Measurements from ENCODE around the gene PLIN4. TPM values are rescaled to one million over a fixed set of nuclear protein-coding genes. Genes with fewer than 3 reads are reported as not detected.

PLIN4 gene
- polyA plus RNA-seq, 1 donor (not counting 4 experiments of a cell fraction or from before 2014, with no cell fraction given) = not detected

- no peaks in the 10 kb centered on the region for H4K20me1 ChIP-seq (ENCODE audit: control insufficient read depth, extremely low read depth, insufficient read depth, low read length)
- H3K9ac ChIP-seq (ENCODE audit: control insufficient read depth, extremely low read depth, insufficient read depth, low read length) = no peak overlapping the region
- TF ChIP-seq EZH2 (IDR thresholded peaks at IDR 0.05; ENCODE audit: low read length) (no peak), CTCF (optimal IDR thresholded peaks at IDR 0.05 in 1 of 3, IDR thresholded peaks at IDR 0.05 in 1 of 3, conservative IDR thresholded peaks at IDR 0.05 in 1 of 3; ENCODE audit: extremely low read depth in 1 of 3, insufficient read depth in 2 of 3, low read length in 3 of 3) (no peak)
- no peaks in the 10 kb centered on the region for H3K79me2 ChIP-seq (ENCODE audit: control insufficient read depth, insufficient read depth, low read length)
- H3K4me1 ChIP-seq (ENCODE audit: control insufficient read depth, extremely low read depth, insufficient read depth, low read length) = no peaks in the 10 kb centered on the region
- no peak for FAIRE-seq
- H3K9me3 ChIP-seq (ENCODE audit: control insufficient read depth, low read depth, low read length) = no peaks in the 10 kb centered on the region
- no peak overlapping the region for H3K4me3 ChIP-seq (ENCODE audit: control insufficient read depth in 2 of 3, extremely low read depth in 1 of 3, insufficient read depth in 2 of 3, low read depth in 1 of 3, low read length in 3 of 3)
- no peak overlapping the region for H3K27ac ChIP-seq (ENCODE audit: control insufficient read depth, insufficient read depth, low read length)
- H2AFZ ChIP-seq (ENCODE audit: control insufficient read depth, low read length) = no peak overlapping the region
- no peaks in the 10 kb centered on the region for H3K27me3 ChIP-seq (ENCODE audit: control insufficient read depth, extremely low read depth, insufficient read depth, low read length)
- peaks cover 12 to 19% of the 10 kb centered on the region in 2 experiments for H3K36me3 ChIP-seq (ENCODE audit: control insufficient read depth in 2 of 2, extremely low read depth in 1 of 2, insufficient read depth in 2 of 2, low read length in 2 of 2)
- no peaks in the 10 kb centered on the region for H3K9me1 ChIP-seq (ENCODE audit: control insufficient read depth, extremely low read depth, insufficient read depth, low read length)
- dilution Hi-C loops (cut with MboI; ENCODE audit: extremely low pct_ligation_motif_present, low sequenced_read_pairs) = no loop called here
- no peak for DNase-seq (ENCODE audit: low read depth, low spot score)
- no peak overlapping the region for H3K4me2 ChIP-seq (ENCODE audit: control insufficient read depth, extremely low read depth, insufficient read depth, low read depth, low read length)
Observed at GRCh38 chr19:4494691-4495064, 23.6 kb downstream of the PLIN4 start.

- Histone ChIP-seq H3K27me3 (ENCODE audit: control insufficient read depth, extremely low read depth, insufficient read depth, low read length) (no peaks in the 10 kb centered on the region), H3K27ac (ENCODE audit: control insufficient read depth, insufficient read depth, low read length) (no peak overlapping the region), H3K4me1 (ENCODE audit: control insufficient read depth, extremely low read depth, insufficient read depth, low read length) (no peaks in the 10 kb centered on the region), H3K9me1 (ENCODE audit: control insufficient read depth, extremely low read depth, insufficient read depth, low read length) (no peaks in the 10 kb centered on the region), H3K9me3 (ENCODE audit: control insufficient read depth, low read depth, low read length) (no peaks in the 10 kb centered on the region), H3K9ac (ENCODE audit: control insufficient read depth, extremely low read depth, insufficient read depth, low read length) (no peak overlapping the region), H3K4me3 (ENCODE audit: control insufficient read depth in 2 of 3, extremely low read depth in 1 of 3, insufficient read depth in 2 of 3, low read depth in 1 of 3, low read length in 3 of 3) (no peak overlapping the region), H3K36me3 (ENCODE audit: control insufficient read depth in 2 of 2, extremely low read depth in 1 of 2, insufficient read depth in 2 of 2, low read length in 2 of 2) (peaks cover 14 to 19% of the 10 kb centered on the region in 2 experiments), H4K20me1 (ENCODE audit: control insufficient read depth, extremely low read depth, insufficient read depth, low read length) (no peaks in the 10 kb centered on the region), H2AFZ (ENCODE audit: control insufficient read depth, low read length) (no peak overlapping the region), H3K79me2 (ENCODE audit: control insufficient read depth, insufficient read depth, low read length) (no peaks in the 10 kb centered on the region), H3K4me2 (ENCODE audit: control insufficient read depth, extremely low read depth, insufficient read depth, low read depth, low read length) (no peak overlapping the region)
- DNase-seq (ENCODE audit: low read depth, low spot score) (no peak), FAIRE-seq (no peak)
- dilution Hi-C loops (cut with MboI; ENCODE audit: extremely low pct_ligation_motif_present, low sequenced_read_pairs) = no loop called here
- TF ChIP-seq EZH2 (IDR thresholded peaks at IDR 0.05; ENCODE audit: low read length) (no peak), CTCF (optimal IDR thresholded peaks at IDR 0.05 in 1 of 3, IDR thresholded peaks at IDR 0.05 in 1 of 3, conservative IDR thresholded peaks at IDR 0.05 in 1 of 3; ENCODE audit: extremely low read depth in 1 of 3, insufficient read depth in 2 of 3, low read length in 3 of 3) (no peak)
Observed at GRCh38 chr19:4493929-4494690, 24.2 kb downstream of the PLIN4 start.

Measured in keratinocyte (primary cell).